A549 (cell line): ENCODE results near the gene CYP26A1.

Experiments used
- CHD2 ChIP-seq: fragments of 150-350 bp; IDR thresholded peaks from 2 replicates; pipeline ENCODE4 v1.6.1; 2014; ENCODE audit warnings: low read length; ENCODE audit not compliant: partially characterized antibody
- CTCF ChIP-seq: fragments of >200 bp; sonication (Bioruptor Twin); formaldehyde crosslinking; IDR thresholded peaks from 3 replicates; pipeline ENCODE4 v1.5.1; 2016
- EP300 ChIP-seq, 2 experiments: fragments of >200 bp; sonication (Bioruptor Twin); formaldehyde crosslinking; IDR thresholded peaks; 2 replicates in 1 of 2; 3 replicates in 1 of 2; pipeline ENCODE4 v1.6.1; 2016 to 2017
- MAX ChIP-seq: IDR thresholded peaks from 2 replicates; pipeline ENCODE4 v1.6.1; 2012
- MAZ ChIP-seq: fragments of 150-350 bp; IDR thresholded peaks from 2 replicates; pipeline ENCODE4 v1.6.1; 2014; ENCODE audit warnings: antibody characterized with exemption, low read depth, low read length, borderline replicate concordance
- POLR2A ChIP-seq: IDR thresholded peaks from 2 replicates; pipeline ENCODE4 v1.6.1; 2012; ENCODE audit warnings: mild to moderate bottlenecking, low read length
- REST ChIP-seq: fragments of 200-600 bp; sonication (generic); IDR thresholded peaks from 2 replicates; pipeline ENCODE4 v1.6.1; 2016; ENCODE audit warnings: antibody characterized with exemption, mild to moderate bottlenecking, moderate library complexity
- RFX5 ChIP-seq: fragments of 450-650 bp; IDR thresholded peaks from 2 replicates; pipeline ENCODE4 v1.7.1; 2014; ENCODE audit warnings: antibody characterized with exemption, mild to moderate bottlenecking, moderate library complexity
- TP53 ChIP-seq: fragments of 250-450 bp; sonication (Bioruptor Pico); IDR thresholded peaks from 2 replicates; pipeline ENCODE4 v1.5.0; 2021; ENCODE audit warnings: mild to moderate bottlenecking, moderate library complexity

GRCh38 chr10:93058139-93058538 is 15.6 kb upstream of the CYP26A1 start:
- no peak for TF ChIP-seq CTCF
- no peak for TF ChIP-seq CHD2
- TF ChIP-seq POLR2A = no peak
- TF ChIP-seq RFX5 = no peak
- TF ChIP-seq EP300 (IDR thresholded peaks at IDR 0.05) = no peak
- no peak for TF ChIP-seq REST
- TF ChIP-seq TP53 (CRISPR knock-in tag) = no peak
- no peak for TF ChIP-seq MAX
- TF ChIP-seq MAZ = no peak
